HG02759 (cell line): ENCODE results near the gene LRP11.
"Not testable (repeated sequence)": the region's sequence is repeated elsewhere in the genome, so short reads cannot be mapped to it uniquely, and the experiment has no call there.

Experiments
- ATAC-seq: cut with Tn5 transposase; IDR thresholded peaks from one replicate; pipeline ENCODE4 v1.9.1; 2021; ENCODE audit warnings: mild to moderate bottlenecking, moderate library complexity; ENCODE audit not compliant: unreplicated experiment

The LRP11 gene, protein sequence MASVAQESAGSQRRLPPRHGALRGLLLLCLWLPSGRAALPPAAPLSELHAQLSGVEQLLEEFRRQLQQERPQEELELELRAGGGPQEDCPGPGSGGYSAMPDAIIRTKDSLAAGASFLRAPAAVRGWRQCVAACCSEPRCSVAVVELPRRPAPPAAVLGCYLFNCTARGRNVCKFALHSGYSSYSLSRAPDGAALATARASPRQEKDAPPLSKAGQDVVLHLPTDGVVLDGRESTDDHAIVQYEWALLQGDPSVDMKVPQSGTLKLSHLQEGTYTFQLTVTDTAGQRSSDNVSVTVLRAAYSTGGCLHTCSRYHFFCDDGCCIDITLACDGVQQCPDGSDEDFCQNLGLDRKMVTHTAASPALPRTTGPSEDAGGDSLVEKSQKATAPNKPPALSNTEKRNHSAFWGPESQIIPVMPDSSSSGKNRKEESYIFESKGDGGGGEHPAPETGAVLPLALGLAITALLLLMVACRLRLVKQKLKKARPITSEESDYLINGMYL

DNA sequence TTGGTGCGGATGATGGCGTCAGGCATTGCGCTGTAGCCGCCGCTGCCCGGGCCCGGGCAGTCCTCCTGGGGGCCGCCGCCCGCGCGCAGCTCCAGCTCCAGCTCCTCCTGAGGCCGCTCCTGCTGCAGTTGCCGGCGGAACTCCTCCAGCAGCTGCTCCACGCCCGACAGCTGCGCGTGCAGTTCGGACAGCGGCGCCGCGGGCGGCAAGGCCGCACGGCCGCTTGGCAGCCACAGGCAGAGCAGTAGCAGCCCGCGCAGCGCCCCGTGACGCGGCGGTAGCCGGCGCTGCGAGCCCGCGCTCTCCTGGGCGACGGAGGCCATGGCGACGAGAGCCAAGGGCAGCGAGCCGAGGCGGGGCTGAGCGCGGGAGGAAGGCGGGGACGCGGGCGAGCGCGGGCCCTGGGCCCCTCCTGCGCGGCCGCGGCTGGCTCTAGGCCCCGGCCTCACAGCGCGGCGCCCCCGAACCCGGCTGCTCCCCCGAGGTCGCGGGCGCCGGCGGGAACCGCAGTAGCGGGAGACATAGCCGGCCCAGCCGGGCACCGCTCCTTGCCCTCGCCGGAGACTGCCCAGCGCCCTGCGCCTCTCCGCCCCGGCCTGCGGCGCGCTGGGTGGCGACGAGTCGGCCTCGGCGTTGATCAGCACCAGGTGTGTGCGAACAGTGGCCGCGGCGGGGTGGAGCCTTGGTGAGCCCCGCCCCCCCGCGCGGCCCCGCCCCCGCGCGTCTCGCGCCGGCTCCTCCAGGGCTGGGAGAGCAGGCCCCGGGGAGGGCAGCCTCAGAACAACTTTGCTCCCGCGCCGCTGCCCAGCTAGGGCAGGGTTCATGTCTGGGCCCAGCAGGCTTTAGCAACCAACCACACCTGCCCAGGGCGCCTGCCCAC lies at the start of gene LRP11:
TSS of gene LRP11 (minus strand) at position 662 of the 880 bp plus-strand sequence. CDS start at position 323, 339 bp downstream.
- ATAC-seq: peak; percentile 89

DNA sequence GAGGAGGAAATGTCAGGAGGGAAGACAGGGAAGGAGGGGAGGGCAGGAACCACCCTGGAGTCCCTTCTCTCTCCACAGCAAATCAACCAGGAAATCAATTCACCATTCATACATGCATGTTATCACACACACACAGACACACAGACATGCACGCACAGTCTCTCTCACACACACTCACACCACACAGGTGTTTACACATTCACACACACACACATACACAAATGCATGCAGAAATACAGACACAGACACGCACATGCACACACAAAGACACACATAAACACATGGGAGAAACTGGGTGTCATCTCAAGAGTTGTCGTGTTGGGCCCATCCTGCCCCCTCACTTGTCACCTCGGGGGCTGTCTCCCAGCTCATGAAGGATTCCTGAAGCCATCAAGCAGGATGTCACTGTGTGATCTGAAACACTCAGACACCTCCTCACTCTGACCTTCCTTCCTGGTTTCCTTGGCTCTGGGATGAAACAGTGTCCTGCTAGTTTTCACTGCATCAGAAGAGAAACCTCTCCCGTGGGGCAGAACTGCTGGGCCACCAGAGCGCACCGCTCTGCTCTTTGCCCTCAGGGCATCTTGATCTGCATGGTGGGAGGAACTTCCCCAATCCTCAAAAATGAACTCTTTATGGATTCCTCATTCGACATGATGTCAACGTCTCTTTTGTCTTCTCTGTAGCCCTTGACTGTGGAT lies 49.5 kb upstream of the LRP11 start:
- ATAC-seq: no peak

DNA sequence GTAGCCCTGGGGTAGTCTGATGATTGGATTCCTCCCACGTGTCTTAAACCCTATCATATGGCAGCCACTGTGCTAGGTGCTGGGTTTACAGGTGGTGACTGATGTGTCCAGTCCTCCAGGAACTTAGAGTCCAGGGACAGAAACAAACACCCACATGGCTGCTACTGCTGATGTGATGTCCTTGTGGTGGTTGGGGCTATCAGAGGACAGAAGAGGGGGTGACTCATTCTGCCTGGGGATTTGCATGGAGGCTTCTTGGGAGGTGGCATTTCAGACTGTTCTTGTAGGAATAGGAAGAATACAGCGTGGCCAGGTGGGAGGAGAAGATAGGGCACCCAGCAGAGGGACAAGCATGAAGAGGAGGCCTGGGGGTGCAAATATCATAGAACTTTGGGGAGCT lies 48.9 kb upstream of the LRP11 start:
- no peak for ATAC-seq

DNA sequence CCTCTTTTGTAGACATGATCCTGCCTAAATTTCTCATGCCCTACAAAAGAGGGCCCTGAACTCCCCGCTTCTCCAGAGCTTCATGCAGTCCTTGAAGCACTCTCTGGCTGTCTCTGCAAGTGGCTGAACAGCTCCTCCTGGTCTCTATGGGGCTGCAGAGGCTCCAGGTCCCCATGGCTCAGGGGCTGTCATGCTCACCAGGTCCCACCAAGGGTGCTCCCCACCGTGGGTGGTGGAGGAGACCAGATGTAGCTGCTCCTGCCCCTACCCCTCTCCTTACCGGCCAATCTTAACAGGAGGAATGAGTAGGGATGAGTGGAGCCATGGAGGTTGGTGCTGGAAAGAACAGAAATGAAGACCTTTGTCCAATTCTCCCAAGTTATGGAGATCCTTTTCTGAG lies 48.5 kb upstream of the LRP11 start:
- ATAC-seq: not testable (repeated sequence)

DNA sequence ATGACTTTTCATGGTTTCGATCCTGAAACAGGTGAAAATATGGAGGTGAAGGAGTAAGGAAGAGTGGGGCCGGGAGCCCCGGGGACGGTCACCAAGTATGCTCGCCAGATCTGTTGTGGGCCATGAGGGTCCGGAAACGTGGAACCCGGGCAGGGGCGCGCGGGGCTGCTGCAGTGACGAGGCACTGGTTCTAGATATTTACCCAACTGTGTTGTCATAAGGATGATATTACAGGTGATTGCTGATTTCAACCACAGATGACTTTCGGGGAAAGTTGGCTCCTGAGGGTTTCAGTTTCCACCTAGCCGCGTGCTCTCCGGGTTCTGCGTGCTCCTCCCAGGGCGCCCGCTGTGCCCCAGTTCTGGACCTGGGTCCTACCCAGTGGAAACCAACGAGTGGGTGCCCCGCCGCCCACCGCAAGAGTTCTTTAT lies 46.6 kb upstream of the LRP11 start:
- no peak for ATAC-seq

GRCh38 chr6:149909701-149910470 lies 45.7 kb upstream of the LRP11 start:
- no peak for ATAC-seq

GRCh38 chr6:149908480-149908879 lies 44.3 kb upstream of the LRP11 start:
- not testable (repeated sequence) for ATAC-seq

DNA sequence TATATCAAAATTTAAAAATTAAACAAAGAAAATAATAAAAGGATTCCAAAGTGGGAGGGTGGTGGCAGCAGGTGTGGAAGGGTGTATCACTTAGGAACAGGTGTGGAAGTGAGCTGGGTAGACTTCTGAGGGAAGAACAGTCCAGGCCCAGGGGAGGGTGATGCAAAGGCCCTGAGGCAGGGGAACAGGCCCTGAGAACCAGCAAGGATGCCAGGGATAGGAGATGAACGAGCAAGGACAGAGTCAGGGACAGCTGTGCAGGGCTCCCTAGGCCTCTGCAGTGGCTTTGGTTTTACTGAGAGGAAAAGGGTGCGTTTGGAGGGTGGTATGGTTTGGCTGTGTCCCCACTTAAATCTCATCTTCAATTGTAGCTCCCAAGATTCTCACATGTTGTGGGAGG lies 43.2 kb upstream of the LRP11 start:
- no peak for ATAC-seq

- no peak for ATAC-seq
These were observed 42.2 kb upstream of the LRP11 start for GRCh38 chr6:149906405-149906804.

DNA sequence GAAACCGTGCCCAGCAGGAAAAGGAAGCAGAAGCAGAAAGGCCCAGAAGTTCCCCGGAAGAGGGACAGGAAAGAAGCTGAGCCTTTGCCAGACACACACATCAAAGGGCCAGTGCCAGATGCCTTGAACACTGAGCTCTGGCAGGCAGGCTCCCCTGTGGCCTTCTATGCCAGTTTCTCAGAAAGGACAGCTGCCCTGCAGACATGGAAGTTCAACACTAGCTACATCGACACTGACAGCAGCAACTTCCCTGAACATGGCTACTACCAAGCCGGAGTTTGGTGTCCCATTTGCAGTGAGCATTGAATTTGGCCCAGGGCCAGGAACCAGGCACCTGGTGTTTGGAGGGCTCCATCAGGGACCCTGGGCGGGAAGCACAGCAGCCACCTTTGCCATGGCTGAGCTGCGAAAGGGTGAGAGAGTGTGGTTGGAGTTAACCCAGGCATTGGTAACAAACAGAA lies 41.8 kb upstream of the LRP11 start:
- ATAC-seq: no peak

DNA sequence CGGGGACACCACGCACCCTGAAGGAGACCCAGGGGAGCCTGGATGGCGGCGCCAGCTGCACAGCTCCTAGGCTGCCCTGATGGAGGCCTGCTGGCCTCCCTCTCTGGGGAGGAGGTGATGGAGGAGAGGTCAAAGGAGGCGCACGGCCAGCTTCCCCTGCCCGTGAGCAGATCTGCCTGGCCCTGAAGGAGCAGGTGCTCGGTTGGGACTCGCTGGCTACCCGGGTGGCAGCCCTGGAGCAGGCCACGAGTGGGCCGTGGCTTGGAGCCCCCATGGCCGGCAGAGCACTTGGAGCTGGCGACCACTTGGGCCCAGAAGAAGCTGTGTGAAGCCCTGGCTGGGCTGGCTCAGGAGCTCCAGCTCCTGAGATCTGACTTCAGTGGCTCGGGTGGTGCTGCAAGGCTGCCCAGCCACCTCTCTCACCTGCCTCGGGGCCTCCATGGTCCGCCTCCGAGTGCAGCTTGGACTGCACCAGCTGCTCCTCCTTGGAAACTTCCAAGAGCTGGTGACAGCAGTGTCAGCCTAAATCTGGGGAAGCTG lies 41.3 kb upstream of the LRP11 start:
- no peak for ATAC-seq

DNA sequence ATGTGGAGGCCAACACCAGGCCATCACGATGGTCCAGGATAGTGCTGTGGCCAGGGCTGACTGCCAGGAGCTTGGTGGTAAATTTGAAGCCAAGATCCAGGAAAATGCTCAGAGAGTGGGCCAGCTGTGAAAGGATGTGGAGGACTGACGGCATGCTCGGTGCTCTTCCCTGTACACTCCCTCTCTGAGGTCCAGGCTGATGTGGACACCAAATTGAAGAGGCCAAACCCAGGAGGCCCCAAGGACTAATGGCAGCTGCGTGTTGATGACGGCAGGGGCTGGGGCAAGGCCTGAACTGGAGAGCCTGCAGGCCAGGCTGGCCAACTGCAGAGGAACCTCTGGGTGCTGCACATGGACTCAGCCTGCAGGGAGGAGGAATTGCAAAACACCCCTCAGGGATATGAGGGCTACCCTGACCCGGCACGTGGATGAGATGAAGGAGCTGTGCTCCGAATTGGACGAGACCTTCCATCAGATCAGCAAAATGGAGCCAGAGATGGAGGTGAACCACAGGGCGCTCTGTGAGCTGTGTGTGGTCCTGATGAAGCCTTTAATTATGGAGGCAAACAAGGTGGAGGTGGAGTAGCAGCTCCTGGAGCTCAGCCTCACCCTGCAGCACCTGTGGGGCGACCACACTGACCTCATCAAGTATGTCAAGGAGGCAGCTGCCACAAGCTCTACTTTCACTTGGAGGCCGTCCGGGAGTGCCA lies 40.7 kb upstream of the LRP11 start:
- no peak for ATAC-seq

- no peak for ATAC-seq
These were observed 39.9 kb upstream of the LRP11 start for GRCh38 chr6:149903938-149904611.

DNA sequence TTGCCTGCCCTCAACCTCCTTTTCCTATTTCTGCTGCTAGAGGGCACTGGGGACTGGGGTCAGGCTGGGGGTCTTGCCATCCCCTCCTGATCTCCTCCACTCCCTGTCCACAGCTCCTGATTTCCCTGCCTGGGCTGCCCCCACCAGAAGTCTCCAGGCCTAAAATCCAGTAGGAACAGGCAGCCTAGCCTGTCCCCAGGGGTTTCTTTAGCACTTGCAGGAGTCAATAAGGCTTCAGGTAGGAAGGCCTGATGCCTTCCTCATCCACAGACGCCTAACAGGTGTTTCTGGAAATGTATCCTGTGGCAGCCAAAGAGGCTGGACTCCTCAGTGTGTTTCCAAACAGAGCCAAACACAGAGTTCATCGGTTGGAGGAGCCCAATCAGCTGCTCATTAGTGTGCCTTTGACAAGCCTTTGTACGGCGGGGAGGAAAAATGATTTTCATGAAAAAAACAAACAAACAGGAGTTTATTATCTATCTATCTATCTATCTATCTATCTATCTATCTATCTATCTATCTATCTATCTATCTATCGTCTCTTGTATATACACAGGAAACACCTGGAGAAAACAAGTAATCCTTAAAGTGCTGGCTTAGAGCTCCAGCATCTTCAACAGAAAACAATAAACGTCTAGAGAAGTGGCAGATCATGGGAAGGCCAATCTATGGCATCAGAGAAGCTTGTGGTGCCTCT lies 37.4 kb upstream of the LRP11 start:
- no peak for ATAC-seq

DNA sequence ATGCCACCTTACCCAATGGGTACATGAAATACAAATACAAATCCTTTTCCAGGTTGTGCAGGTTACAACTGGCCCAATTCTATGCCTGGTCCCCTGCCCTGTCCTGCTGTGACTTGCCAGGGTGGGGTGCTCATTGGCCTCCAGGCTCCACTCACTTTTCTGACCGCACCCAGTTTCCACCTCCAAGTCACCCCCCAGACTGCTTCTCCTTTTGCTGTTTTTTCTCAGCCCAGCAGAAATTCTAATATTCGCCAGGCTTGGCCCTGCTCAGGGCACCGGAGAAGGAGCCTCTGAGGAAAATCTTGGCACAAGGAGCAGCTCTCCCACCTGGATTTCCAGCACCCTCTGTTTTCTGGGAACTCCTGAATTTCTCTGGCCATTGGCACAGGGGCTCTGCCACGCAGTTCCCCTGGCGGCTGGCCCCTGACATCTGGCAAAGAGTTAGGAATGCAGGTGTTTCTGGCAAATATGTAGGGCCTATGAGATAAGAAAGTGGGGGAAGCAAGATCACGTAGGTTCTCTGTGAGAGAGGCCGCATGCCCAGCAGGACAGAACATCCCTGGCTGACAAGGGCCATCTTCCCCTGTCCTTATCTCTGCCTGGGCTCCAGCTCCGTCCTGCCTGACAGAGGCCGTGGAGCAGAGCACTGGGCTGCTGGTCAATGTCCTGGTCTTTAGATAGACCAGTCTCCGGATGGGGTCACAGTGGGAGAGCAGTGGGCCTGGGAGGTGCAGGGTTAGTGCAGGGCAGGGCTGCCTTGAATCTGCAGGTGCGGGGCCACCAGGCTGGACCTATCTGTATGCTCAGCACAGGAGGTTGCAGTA lies 36.7 kb upstream of the LRP11 start:
- ATAC-seq: no peak

DNA sequence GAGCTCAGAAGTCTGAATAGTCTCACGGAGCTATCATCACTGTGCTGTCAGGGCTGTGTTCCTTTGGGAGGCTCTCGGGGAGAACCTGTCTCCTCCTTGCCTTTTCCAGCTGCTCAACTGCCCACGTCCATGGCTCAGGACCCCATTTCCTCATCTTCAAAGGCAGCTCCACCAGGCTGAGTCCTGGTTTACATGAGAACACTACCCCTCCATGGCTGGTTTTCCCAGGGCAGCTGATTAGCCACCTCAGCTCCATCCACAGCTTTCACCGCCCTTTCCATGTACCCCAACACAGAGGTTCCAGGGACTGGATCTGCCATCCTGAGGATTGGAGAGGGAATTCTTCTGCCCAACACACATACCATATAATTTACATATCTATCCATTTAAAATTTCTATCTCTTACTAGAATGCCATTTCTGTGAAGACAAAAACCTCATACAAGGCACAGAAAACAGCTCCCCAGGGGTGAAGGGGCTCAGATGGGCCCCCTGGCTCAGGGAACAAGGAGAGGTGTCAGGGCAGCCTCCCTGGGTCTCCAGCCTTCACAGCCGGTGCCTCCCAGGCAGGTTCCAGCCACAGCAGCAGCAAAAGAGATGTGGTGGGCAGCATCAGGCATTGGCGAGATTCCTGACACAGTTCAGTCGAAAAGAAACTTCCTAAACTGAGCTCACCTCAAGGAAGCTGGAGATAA lies 35.9 kb upstream of the LRP11 start:
- ATAC-seq: no peak

DNA sequence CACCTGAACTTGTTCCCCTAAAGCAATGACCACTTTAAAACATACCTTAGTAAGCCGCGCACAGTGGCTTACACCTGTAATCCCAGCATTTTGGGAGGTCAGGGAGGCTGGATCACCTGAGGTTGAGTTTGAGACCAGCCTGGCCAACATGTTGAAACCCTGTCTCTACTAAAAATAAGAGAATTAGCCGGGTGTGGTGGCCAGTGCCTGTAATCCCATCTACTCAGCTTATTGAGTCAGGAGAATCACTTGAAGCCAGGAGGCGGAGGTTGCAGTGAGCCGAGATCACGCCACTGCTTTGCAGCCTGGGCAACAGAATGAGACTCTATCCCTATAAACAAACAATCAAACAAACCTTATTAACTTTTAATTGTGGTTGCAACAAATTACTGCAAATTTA lies 35.3 kb upstream of the LRP11 start:
- no peak for ATAC-seq
